H1 (cell line): ENCODE results near the gene BANF1. TPM values are rescaled to one million over a fixed set of nuclear protein-coding genes. Genes with fewer than 3 reads are reported as not detected.

Source experiments
- CTCF ChIA-PET: fragments of 300-600 bp; sonication (Branson Sonifier 250); formaldehyde crosslinking; loops from one replicate; lab custom pipeline; 2021; ENCODE audit not compliant: partially characterized antibody; lab: Charles Lee
- POLR2A ChIA-PET: fragments of 300-600 bp; sonication (Branson Sonifier 250); formaldehyde crosslinking; loops from one replicate; lab custom pipeline; 2021; ENCODE audit warnings: inconsistent platforms; ENCODE audit not compliant: partially characterized antibody; lab: Charles Lee
- DNase-seq, 2 experiments: peaks; one replicate each; pipeline versions ENCODE4 v3.0.0 to v3.0.0-alpha.2; 2010 to 2022; ENCODE audit warnings: low spot score in 2 of 2, low read depth in 1 of 2, mixed read lengths in 1 of 2
- FAIRE-seq: peaks from 2 replicates; lab custom pipeline; 2011; peaks lifted over from hg19 to GRCh38; lab: Jason Lieb, UNC
- H2AFZ ChIP-seq: 2 replicates; pipeline ENCODE4 v1.8.1; 2012; ENCODE audit warnings: low read length, inconsistent platforms
- H2AK5ac ChIP-seq: 2 replicates; pipeline ENCODE4 v1.6.1; 2013; ENCODE audit warnings: low read depth, low read length
- H2BK120ac ChIP-seq: replicated peaks from 2 replicates; pipeline ENCODE3; 2013; ENCODE audit warnings: low read depth, low read length, inconsistent platforms
- H2BK12ac ChIP-seq: 2 replicates; pipeline ENCODE4 v1.6.1; 2013; ENCODE audit warnings: low read depth, low read length
- H2BK15ac ChIP-seq: 2 replicates; pipeline ENCODE4 v1.6.1; 2013; ENCODE audit warnings: low read length
- H2BK20ac ChIP-seq: 2 replicates; pipeline ENCODE4 v1.6.1; 2013; ENCODE audit warnings: low read length
- H2BK5ac ChIP-seq: 2 replicates; pipeline ENCODE4 v1.6.1; 2013; ENCODE audit warnings: low read depth, low read length
- H3K14ac ChIP-seq: 2 replicates; pipeline ENCODE4 v1.6.1; 2013; ENCODE audit warnings: inconsistent platforms; ENCODE audit not compliant: insufficient read length
- H3K18ac ChIP-seq: 2 replicates; pipeline ENCODE4 v1.6.1; 2013; ENCODE audit warnings: low read length; ENCODE audit errors: extremely low read depth
- H3K23ac ChIP-seq: 2 replicates; pipeline ENCODE4 v1.6.1; 2013; ENCODE audit warnings: inconsistent platforms; ENCODE audit not compliant: insufficient read length
- H3K23me2 ChIP-seq: 2 replicates; pipeline ENCODE4 v1.6.1; 2013; ENCODE audit warnings: low read depth, low read length
- H3K27ac ChIP-seq: 2 replicates; pipeline ENCODE4 v1.6.1; 2011; ENCODE audit warnings: low read depth, low read length, inconsistent platforms
- H3K27me3 ChIP-seq, 4 experiments: replicated peaks in 1 of 4; 1 replicate in 1 of 4; 2 replicates in 3 of 4; pipeline versions ENCODE4 v1.6.1 to v1.8.1; 2011 to 2013; ENCODE audit warnings: low read length in 3 of 4, mild to moderate bottlenecking in 3 of 4, inconsistent platforms in 2 of 4, mixed read lengths in 2 of 4, moderate library complexity in 1 of 4; ENCODE audit not compliant: control insufficient read depth in 3 of 4, insufficient read depth in 3 of 4; ENCODE audit errors: extremely low read depth in 1 of 4
- H3K36me3 ChIP-seq, 4 experiments: 2 replicates each; pipeline versions ENCODE4 v1.6.1 to v1.8.1; 2011 to 2013; ENCODE audit warnings: mild to moderate bottlenecking in 4 of 4, low read length in 3 of 4, moderate library complexity in 2 of 4, control low read depth in 1 of 4, inconsistent platforms in 1 of 4; ENCODE audit not compliant: insufficient read depth in 4 of 4, control insufficient read depth in 2 of 4
- H3K4ac ChIP-seq: replicated peaks from 2 replicates; pipeline ENCODE3; 2013; ENCODE audit warnings: low read length, low read depth, mixed read lengths, inconsistent platforms; ENCODE audit not compliant: insufficient read length
- H3K4me1 ChIP-seq, 4 experiments: replicated peaks in 1 of 4; 1 replicate in 1 of 4; 2 replicates in 3 of 4; pipeline versions ENCODE4 v1.6.1 to v1.8.1; 2011 to 2013; ENCODE audit warnings: low read length in 3 of 4, inconsistent platforms in 2 of 4, mixed read lengths in 1 of 4; ENCODE audit not compliant: insufficient read depth in 4 of 4, control insufficient read depth in 3 of 4
- H3K4me2 ChIP-seq, 2 experiments: 2 replicates each; pipeline versions ENCODE4 v1.6.1 to v1.8.1; 2011 to 2013; ENCODE audit warnings: low read depth in 2 of 2, low read length in 2 of 2, control low read depth in 1 of 2, inconsistent platforms in 1 of 2, mild to moderate bottlenecking in 1 of 2; ENCODE audit not compliant: insufficient read depth in 1 of 2
- H3K4me3 ChIP-seq, 4 experiments: fragments of 200-600, 300-600 bp in 1 of 4; sonication (generic), shearing (Covaris generic), sonication (Bioruptor Twin) in 1 of 4; 2 replicates each; pipeline versions ENCODE4 v1.5.1 to v1.8.1; 2011 to 2016; ENCODE audit warnings: low read length in 4 of 4, low read depth in 3 of 4, control low read depth in 2 of 4, inconsistent platforms in 2 of 4, mild to moderate bottlenecking in 2 of 4, mixed read lengths in 1 of 4, moderate library complexity in 1 of 4; ENCODE audit not compliant: insufficient read depth in 2 of 4; ENCODE audit errors: extremely low read depth in 1 of 4
- H3K56ac ChIP-seq: replicated peaks from 2 replicates; pipeline ENCODE3; 2013; ENCODE audit warnings: low read depth, mild to moderate bottlenecking, mixed read lengths, low read length, inconsistent platforms; ENCODE audit not compliant: insufficient read length
- H3K79me1 ChIP-seq: 2 replicates; pipeline ENCODE4 v1.6.1; 2013; ENCODE audit warnings: low read depth, low read length, control low read depth
- H3K79me2 ChIP-seq, 2 experiments: 2 replicates each; pipeline versions ENCODE4 v1.6.1 to v1.8.1; 2012 to 2013; ENCODE audit warnings: low read length in 2 of 2, mild to moderate bottlenecking in 2 of 2, inconsistent platforms in 1 of 2; ENCODE audit not compliant: insufficient read depth in 2 of 2, control insufficient read depth in 1 of 2
- H3K9ac ChIP-seq, 4 experiments: replicated peaks in 1 of 4; 1 replicate in 1 of 4; 2 replicates in 3 of 4; pipeline versions ENCODE4 v1.6.1 to v1.8.1; 2011 to 2013; ENCODE audit warnings: low read depth in 3 of 4, low read length in 3 of 4, control low read depth in 2 of 4, mild to moderate bottlenecking in 2 of 4, moderate library complexity in 2 of 4, inconsistent platforms in 1 of 4; ENCODE audit errors: extremely low read depth in 1 of 4
- H3K9me3 ChIP-seq, 2 experiments: 2 replicates each; pipeline versions ENCODE4 v1.6.1 to v1.8.1; 2012 to 2013; ENCODE audit warnings: mild to moderate bottlenecking in 2 of 2, moderate library complexity in 2 of 2, control low read depth in 1 of 2, inconsistent platforms in 1 of 2, low read depth in 1 of 2, low read length in 1 of 2, mixed read lengths in 1 of 2; ENCODE audit not compliant: insufficient read depth in 2 of 2
- H4K20me1 ChIP-seq, 2 experiments: replicated peaks in 1 of 2; 2 replicates each; pipeline versions ENCODE3 to v1.8.1; 2011 to 2013; ENCODE audit warnings: inconsistent platforms in 2 of 2, low read length in 2 of 2, mild to moderate bottlenecking in 1 of 2; ENCODE audit not compliant: insufficient read depth in 2 of 2, control insufficient read depth in 1 of 2
- H4K5ac ChIP-seq: 2 replicates; pipeline ENCODE4 v1.6.1; 2013; ENCODE audit warnings: low read length, low read depth, mixed read lengths, inconsistent platforms; ENCODE audit not compliant: insufficient read length
- H4K8ac ChIP-seq: 2 replicates; pipeline ENCODE4 v1.8.0; 2013; ENCODE audit warnings: mild to moderate bottlenecking, moderate library complexity, low read length, inconsistent platforms; ENCODE audit not compliant: insufficient read depth; ENCODE audit errors: extremely low read depth
- H4K91ac ChIP-seq: replicated peaks from 2 replicates; pipeline ENCODE3; 2013; ENCODE audit warnings: low read length, mixed read lengths, inconsistent platforms; ENCODE audit not compliant: insufficient read length
- CBX8 ChIP-seq: fragments of 300-800, 300-1000 bp; sonication (generic); IDR thresholded peaks from 2 replicates; pipeline ENCODE4 v1.7.1; 2016; ENCODE audit warnings: low read depth, low read length, borderline replicate concordance
- CEBPB ChIP-seq: IDR thresholded peaks from 2 replicates; pipeline ENCODE4 v1.6.1; 2012; ENCODE audit warnings: low read depth, low read length
- CHD1 ChIP-seq: IDR thresholded peaks from 2 replicates; pipeline ENCODE4 v1.6.1; 2012; ENCODE audit warnings: low read depth, low read length, improper control_type of control experiment
- CTBP2 ChIP-seq: IDR thresholded peaks from 2 replicates; pipeline ENCODE4 v1.7.0; 2011; ENCODE audit warnings: borderline replicate concordance, mild to moderate bottlenecking, moderate library complexity, mixed read lengths, low read length; ENCODE audit not compliant: insufficient read depth, insufficient read length
- EP300 ChIP-seq, 2 experiments: IDR thresholded peaks; 1 replicate in 1 of 2; 2 replicates in 1 of 2; pipeline ENCODE4 v1.6.1; 2011 to 2012; ENCODE audit warnings: low read depth in 2 of 2, low read length in 2 of 2, mild to moderate bottlenecking in 2 of 2, borderline replicate concordance in 1 of 2, inconsistent platforms in 1 of 2, moderate library complexity in 1 of 2
- HDAC6 ChIP-seq: IDR thresholded peaks from one replicate; pipeline ENCODE4 v1.7.1; 2012; ENCODE audit warnings: low read depth, mild to moderate bottlenecking, inconsistent platforms, low read length, moderate library complexity
- POLR2AphosphoS5 ChIP-seq: IDR thresholded peaks from 2 replicates; pipeline ENCODE4 v1.6.1; 2011; ENCODE audit warnings: low read depth, low read length
- RAD21 ChIP-seq, 2 experiments: IDR thresholded peaks in 1 of 2; conservative IDR thresholded peaks in 1 of 2; 2 replicates each; pipeline ENCODE4 v1.6.1; 2011; ENCODE audit warnings: low read depth in 2 of 2, low read length in 2 of 2, improper control_type of control experiment in 1 of 2, inconsistent platforms in 1 of 2, mild to moderate bottlenecking in 1 of 2, moderate library complexity in 1 of 2
- RXRA ChIP-seq: IDR thresholded peaks from 2 replicates; pipeline ENCODE4 v1.6.1; 2011; ENCODE audit warnings: low read depth, mild to moderate bottlenecking, low read length, moderate library complexity; ENCODE audit not compliant: insufficient read depth
- SAP30 ChIP-seq: fragments of 300-600 bp; sonication (generic); IDR thresholded peaks from 2 replicates; pipeline ENCODE4 v1.7.1; 2012; ENCODE audit warnings: low read length, moderate library complexity, mild to moderate bottlenecking, inconsistent platforms; ENCODE audit not compliant: insufficient read depth, insufficient replicate concordance
- WGBS, 2 experiments: shearing (Covaris generic) in 1 of 2; methylation state at CpG; one replicate each; pipeline versions ENCODE4 v1.1.6 to v1.1.7; 2013 to 2015; ENCODE audit warnings: low lambda C conversion rate in 2 of 2, mixed read lengths in 2 of 2, inconsistent platforms in 1 of 2, low coverage in 1 of 2, missing lambda C conversion rate in 1 of 2; ENCODE audit not compliant: insufficient replicate concordance in 2 of 2, insufficient coverage in 1 of 2, insufficient read length in 1 of 2; ENCODE audit errors: extremely low coverage in 1 of 2, missing lambda C conversion rate in 1 of 2; 5-methylcytosine and 5-hydroxymethylcytosine counted together
- polyA plus RNA-seq, 7 experiments: library from polyadenylated mRNA; depleted of rRNA in 3 of 7; stranded (reverse) in 5 of 7; unstranded in 2 of 7; fragments of >200 nt in 5 of 7; fragments of 200-250 nt in 2 of 7; gene quantifications; 1 replicate in 5 of 7; 2 replicates in 1 of 7; 4 replicates in 1 of 7; pipeline versions ENCODE4 v1.2.1 to v1.2.3, GENCODE V29; 2011 to 2013; ENCODE audit warnings: missing spikeins in 2 of 7, mixed read lengths in 2 of 7
- total RNA-seq: library from RNA; stranded (reverse); fragmentation: NEBNext Ultra II Directional; extraction: Animal tissue kit (Norgen Biotek cat#: 25700); gene quantifications from 2 replicates; pipeline ENCODE4 v1.2.1, GENCODE V29; 2021

Gene BANF1
- total and polyA plus RNA-seq, 2 of the 8 experiments (the other 6 are each of a cell fraction or from before 2014, with no cell fraction given), result 330 to 467 TPM

DNA sequence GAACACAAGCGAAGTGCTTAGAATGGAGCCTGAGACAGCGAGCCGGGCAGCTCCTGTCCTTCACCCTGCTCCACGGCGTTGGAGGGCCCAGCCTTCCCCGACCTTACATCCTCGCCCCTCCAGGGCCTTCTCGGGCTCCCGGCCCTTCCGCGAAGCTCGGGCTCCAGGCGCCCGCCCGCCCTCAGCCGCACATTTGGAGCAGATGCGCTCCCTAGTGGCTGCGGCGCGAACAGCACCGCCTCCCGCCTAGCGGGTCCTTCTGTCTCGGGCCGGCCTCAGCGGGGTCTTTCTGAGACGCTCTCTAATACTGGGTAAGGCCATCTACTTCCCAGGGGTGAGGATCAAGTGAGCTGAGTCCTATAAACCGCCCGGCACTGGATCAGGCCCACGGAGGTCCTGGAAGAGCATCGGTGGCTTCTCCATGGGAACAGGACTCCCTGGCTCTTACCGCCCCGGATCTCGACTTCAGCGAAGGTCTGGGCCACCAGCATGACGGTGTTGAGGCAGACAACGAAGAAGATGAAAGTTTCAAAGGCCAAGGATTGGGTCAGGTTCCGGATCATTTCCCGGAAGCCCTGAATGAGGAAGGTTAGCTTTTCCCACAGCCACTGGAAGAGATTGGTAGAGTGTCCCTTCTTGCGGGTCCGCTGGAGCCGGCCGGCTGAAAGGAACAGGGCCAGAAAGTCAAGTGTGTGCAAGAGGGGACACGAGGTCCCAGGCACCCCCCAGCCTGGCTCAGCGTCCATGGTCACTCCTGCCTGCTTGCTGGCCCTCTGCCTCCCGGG lies 20.3 kb downstream of the BANF1 start:
- DNase-seq (peak; percentile 49 to 99), FAIRE-seq (no peak)
- POLR2A ChIA-PET, result interaction anchor here (0.8 to 1.7 kb wide), 4 partner anchors 10 to 163 kb away, joined by 4 to 6 read pairs (median 4); partner anchors contain the start of genes BANF1, EIF1AD and MUS81
- Histone ChIP-seq H2BK15ac (0 out of 2 replicates have a peak overlapping the region, but pooled peaks have one; percentile 9), H2AFZ (peak overlapping the region; percentile 51; the same call in 1 of the 2 replicates), H4K20me1 (no peaks in the 10 kb centered on the region), H3K18ac (no peak overlapping the region; the same call in 1 of the 2 replicates), H4K91ac (no peak overlapping the region), H2BK20ac (no peak overlapping the region), H3K4me1 (peaks cover 0 to 3% (median 1%) of the 10 kb centered on the region in 4 experiments; a peak in 1 of 7 replicates), H3K4me2 (peak overlapping the region in 1 of 2 experiments; percentile 41; a peak in 2 of 4 replicates), H3K14ac (no peak overlapping the region), H2BK12ac (0 out of 2 replicates have a peak overlapping the region, but pooled peaks have one; percentile 39), H2BK5ac (no peak overlapping the region), H4K8ac (no peak overlapping the region; the same call in 1 of the 2 replicates), H3K79me2 (no peaks in the 10 kb centered on the region), H2BK120ac (no peak overlapping the region), H3K36me3 (no peaks in the 10 kb centered on the region), H3K9ac (no peak overlapping the region), H4K5ac (no peak overlapping the region), H3K79me1 (no peaks in the 10 kb centered on the region), H3K9me3 (no peaks in the 10 kb centered on the region), H3K27me3 (peaks cover 0 to 18% (median 5%) of the 10 kb centered on the region in 4 experiments; a peak in 4 of 7 replicates), H3K23ac (no peak overlapping the region), H3K4me3 (peak overlapping the region in 1 of 4 experiments; percentile 10; a peak in 1 of 8 replicates), H3K4ac (no peak overlapping the region), H3K23me2 (no peaks in the 10 kb centered on the region), H2AK5ac (no peak overlapping the region), H3K56ac (no peak overlapping the region), H3K27ac (no peak overlapping the region)
- CTCF ChIA-PET, result interaction anchor here (0.6 to 4.1 kb wide), 29 partner anchors 11 to 221 kb away, joined by 3 to 39 read pairs (median 4); partner anchors contain the start of genes BANF1, CST6, CTSW and EIF1AD
- 33% methylated on average over 46 of the region's 46 CpGs; no CpG with 5 or more reads in 1 of the 2 experiments for WGBS, 2 experiments
- TF ChIP-seq RXRA (no peak), HDAC6 (no peak), SAP30 (no peak), RAD21 (IDR thresholded peaks at IDR 0.05 in 1 of 2, conservative IDR thresholded peaks at IDR 0.05 in 1 of 2; ENCODE audit: low read depth in 2 of 2, low read length in 2 of 2) (peak; percentile 70 to 82), CTBP2 (no peak), CEBPB (no peak), CBX8 (no peak), CHD1 (no peak), POLR2AphosphoS5 (no peak), EP300 (IDR thresholded peaks at IDR 0.05; ENCODE audit: borderline replicate concordance in 1 of 2, low read depth in 2 of 2, low read length in 2 of 2) (peak in 1 of 2 experiments; percentile 60; a peak in 1 of 3 replicates)
